ENCODE results near the gene CEND1. TPM values are rescaled to one million over a fixed set of nuclear protein-coding genes. Genes with fewer than 3 reads are reported as not detected.

Gene CEND1
- total and polyA plus RNA-seq, 2 of the 13 experiments (the other 11 are each of a cell fraction or from before 2014, with no cell fraction given), result not detected

- TF ChIP-seq THAP9 (CRISPR knock-in tag; IDR thresholded peaks at IDR 0.05; ENCODE audit: borderline replicate concordance), result 0 out of 2 replicates have a peak, but pooled peaks have one; percentile 2
- TF ChIP-seq ZBTB44 (CRISPR knock-in tag; IDR thresholded peaks at IDR 0.05), result no peak
- peak; percentile 13; the same call in 1 of the 2 replicates for TF ChIP-seq CBFB (CRISPR knock-in tag; IDR thresholded peaks at IDR 0.05)
- TF ChIP-seq CENPT (CRISPR knock-in tag; IDR thresholded peaks at IDR 0.05; ENCODE audit: low read depth), result 0 out of 2 replicates have a peak, but pooled peaks have one; percentile 34
- TF ChIP-seq RBFOX2 (IDR thresholded peaks at IDR 0.05; ENCODE audit: low read depth, low read length), result peak; percentile 68
- no peak; the same call in 1 of the 2 replicates for TF ChIP-seq TAF1 (CRISPR knock-in tag; IDR thresholded peaks at IDR 0.05)
- TF ChIP-seq ZSCAN21 (CRISPR knock-in tag; IDR thresholded peaks at IDR 0.05; ENCODE audit: borderline replicate concordance), result peak; percentile 41; the same call in 1 of the 2 replicates
- no peak for TF ChIP-seq MXD4 (CRISPR knock-in tag; IDR thresholded peaks at IDR 0.05)
- TF ChIP-seq SP2 (CRISPR knock-in tag; IDR thresholded peaks at IDR 0.05), result 0 out of 2 replicates have a peak, but pooled peaks have one; percentile 9
- peak; percentile 74; the same call in 1 of the 2 replicates for TF ChIP-seq ZNF451 (CRISPR knock-in tag; IDR thresholded peaks at IDR 0.05)
- peak; percentile 53 for TF ChIP-seq KDM2A (CRISPR knock-in tag; IDR thresholded peaks at IDR 0.05; ENCODE audit: borderline replicate concordance, low read depth)
- TF ChIP-seq ZNF614 (CRISPR knock-in tag; IDR thresholded peaks at IDR 0.05; ENCODE audit: borderline replicate concordance), result 0 out of 2 replicates have a peak, but pooled peaks have one; percentile 13
- TF ChIP-seq PATZ1 (CRISPR knock-in tag; IDR thresholded peaks at IDR 0.05), result 0 out of 2 replicates have a peak, but pooled peaks have one; percentile 20
- peak; percentile 40; the same call in 1 of the 2 replicates for TF ChIP-seq SIN3A (IDR thresholded peaks at IDR 0.05; ENCODE audit: borderline replicate concordance, low read depth, low read length)
- TF ChIP-seq ZNF768 (CRISPR knock-in tag; IDR thresholded peaks at IDR 0.05), result 0 out of 2 replicates have a peak, but pooled peaks have one; percentile 10
- TF ChIP-seq ARNT2 (CRISPR knock-in tag; IDR thresholded peaks at IDR 0.05; ENCODE audit: low read depth), result peak; percentile 84; the same call in 1 of the 2 replicates
- TF ChIP-seq ZSCAN20 (CRISPR knock-in tag; IDR thresholded peaks at IDR 0.05; ENCODE audit: borderline replicate concordance), result no peak
- TF ChIP-seq TFDP1 (CRISPR knock-in tag; IDR thresholded peaks at IDR 0.05; ENCODE audit: borderline replicate concordance), result peak; percentile 24; the same call in 1 of the 2 replicates
These were observed 8.3 kb upstream of the CEND1 start, which contains the start of gene SLC25A22 (continued) for GRCh38 chr11:798093-798713.

Measured in HepG2 (cell line).